OCI-LY3 (cell line): Measurements from ENCODE around the gene KRT222.

Source experiments
- H2AFZ ChIP-seq: fragments of 200-600, 300-600 bp; shearing (Covaris generic); 2 replicates; pipeline ENCODE4 v1.6.0; 2014; ENCODE audit warnings: antibody characterized with exemption, low read depth, low read length
- H3K27ac ChIP-seq: fragments of 200-600, 300-600 bp; sonication (generic); 2 replicates; pipeline ENCODE4 v1.5.1; 2014; ENCODE audit warnings: mild to moderate bottlenecking, low read length, moderate library complexity, mixed read lengths
- H3K27me3 ChIP-seq: fragments of 200-600, 300-600 bp; sonication (generic); 2 replicates; pipeline ENCODE4 v1.6.1; 2014; ENCODE audit warnings: low read depth, low read length, mixed read lengths
- H3K36me3 ChIP-seq: fragments of 200-600, 300-600 bp; sonication (generic); replicated peaks from 2 replicates; pipeline ENCODE3; 2014; ENCODE audit warnings: low read depth, low read length, mixed read lengths
- H3K4me1 ChIP-seq: fragments of 300-600, 200-600 bp; sonication (generic); 2 replicates; pipeline ENCODE4 v1.6.1; 2014; ENCODE audit warnings: low read length, mixed read lengths
- H3K4me2 ChIP-seq: fragments of 200-600, 300-600 bp; sonication (generic); 2 replicates; pipeline ENCODE4 v1.6.1; 2014; ENCODE audit warnings: low read length, mixed read lengths
- H3K4me3 ChIP-seq: fragments of 300-600, 200-600 bp; sonication (generic); 2 replicates; pipeline ENCODE4 v1.5.1; 2014; ENCODE audit warnings: antibody characterized with exemption, mild to moderate bottlenecking, low read length, moderate library complexity
- H3K79me2 ChIP-seq: fragments of 300-600, 200-600 bp; shearing (Covaris generic); 2 replicates; pipeline ENCODE4 v1.6.1; 2014; ENCODE audit warnings: mild to moderate bottlenecking, low read length, mixed read lengths
- H3K9ac ChIP-seq: fragments of 300-600, 200-600 bp; shearing (Covaris generic); 2 replicates; pipeline ENCODE4 v1.6.0; 2014; ENCODE audit warnings: mild to moderate bottlenecking, low read length, moderate library complexity
- H3K9me3 ChIP-seq: fragments of 200-600, 300-600 bp; shearing (Covaris generic); 2 replicates; pipeline ENCODE4 v1.6.1; 2014; ENCODE audit warnings: low read length, mixed read lengths; ENCODE audit not compliant: insufficient read depth
- H4K20me1 ChIP-seq: fragments of 200-600, 300-600 bp; sonication (generic); 2 replicates; pipeline ENCODE4 v1.6.1; 2016; ENCODE audit warnings: low read length, mixed read lengths; ENCODE audit not compliant: insufficient read depth
- CTCF ChIP-seq: fragments of 200-600, 300-600 bp; sonication (generic); IDR thresholded peaks from 2 replicates; pipeline ENCODE4 v1.5.1; 2014; ENCODE audit warnings: antibody characterized with exemption, low read length, low read depth
- EZH2phosphoT487 ChIP-seq: fragments of 200-600 bp; shearing (Covaris generic); IDR thresholded peaks from 2 replicates; pipeline ENCODE4 v1.6.1; 2018; ENCODE audit warnings: antibody characterized with exemption, mixed run types, low read depth

The KRT222 gene

GRCh38 chr17:40666331-40666730, 1.4 kb upstream of the KRT222 start:
- peaks cover 6% of the 10 kb centered on the region; the same call in 1 of the 2 replicates for H3K27me3 ChIP-seq
- H3K4me2 ChIP-seq, result no peak overlapping the region
- no peak overlapping the region for H3K9ac ChIP-seq
- H4K20me1 ChIP-seq, result no peaks in the 10 kb centered on the region
- no peak overlapping the region for H3K4me3 ChIP-seq
- H2AFZ ChIP-seq, result no peak overlapping the region
- no peaks in the 10 kb centered on the region for H3K4me1 ChIP-seq
- H3K79me2 ChIP-seq, result no peaks in the 10 kb centered on the region
- H3K36me3 ChIP-seq, result no peaks in the 10 kb centered on the region
- no peak overlapping the region for H3K27ac ChIP-seq
- no peaks in the 10 kb centered on the region for H3K9me3 ChIP-seq
- no peak for TF ChIP-seq EZH2phosphoT487
- TF ChIP-seq CTCF, result no peak

GRCh38 chr17:40663252-40663651, 1.7 kb downstream of the KRT222 start:
- no peak overlapping the region for H3K4me2 ChIP-seq
- no peak overlapping the region for H2AFZ ChIP-seq
- H3K36me3 ChIP-seq, result no peaks in the 10 kb centered on the region
- no peak overlapping the region for H3K4me3 ChIP-seq
- H3K27ac ChIP-seq, result no peak overlapping the region
- no peaks in the 10 kb centered on the region for H3K4me1 ChIP-seq
- H3K79me2 ChIP-seq, result no peaks in the 10 kb centered on the region
- H4K20me1 ChIP-seq, result no peaks in the 10 kb centered on the region
- TF ChIP-seq EZH2phosphoT487 (no peak), CTCF (no peak)
- no peaks in the 10 kb centered on the region for H3K9me3 ChIP-seq
- peaks cover 6% of the 10 kb centered on the region; the same call in 1 of the 2 replicates for H3K27me3 ChIP-seq
- H3K9ac ChIP-seq, result no peak overlapping the region

GRCh38 chr17:40659911-40660310, 5.1 kb downstream of the KRT222 start:
- no peak for TF ChIP-seq EZH2phosphoT487
- no peak for TF ChIP-seq CTCF
- Histone ChIP-seq H3K4me3 (no peak overlapping the region), H3K9me3 (no peaks in the 10 kb centered on the region), H3K27me3 (peaks cover 1% of the 10 kb centered on the region; the same call in 1 of the 2 replicates), H3K36me3 (no peaks in the 10 kb centered on the region), H3K79me2 (no peaks in the 10 kb centered on the region), H2AFZ (no peak overlapping the region), H3K4me1 (no peaks in the 10 kb centered on the region), H4K20me1 (no peaks in the 10 kb centered on the region), H3K4me2 (no peak overlapping the region), H3K27ac (no peak overlapping the region), H3K9ac (no peak overlapping the region)

- Histone ChIP-seq H3K9me3 (no peaks in the 10 kb centered on the region), H2AFZ (no peak overlapping the region), H3K27me3 (no peaks in the 10 kb centered on the region), H3K36me3 (no peaks in the 10 kb centered on the region), H3K27ac (no peak overlapping the region), H3K4me3 (no peak overlapping the region), H3K79me2 (no peaks in the 10 kb centered on the region), H3K9ac (no peak overlapping the region), H4K20me1 (no peaks in the 10 kb centered on the region), H3K4me1 (no peaks in the 10 kb centered on the region), H3K4me2 (no peak overlapping the region)
- TF ChIP-seq CTCF (no peak), EZH2phosphoT487 (no peak)
These were observed 6.6 kb downstream of the KRT222 start for GRCh38 chr17:40658396-40658795.
